PFSK-1 (cell line): ENCODE results near the gene XAF1.

Experiments
- FOXP2 ChIP-seq: optimal IDR thresholded peaks from 2 replicates; pipeline ENCODE3; 2011; ENCODE audit warnings: borderline replicate concordance, control low read depth, inconsistent platforms; ENCODE audit not compliant: insufficient read depth; ENCODE audit errors: extremely low read length, extremely low read depth
- POLR2AphosphoS5 ChIP-seq: IDR thresholded peaks from 2 replicates; pipeline ENCODE4 v1.6.1; 2012; ENCODE audit warnings: low read depth, mild to moderate bottlenecking, control low read depth, low read length, moderate library complexity
- SIN3A ChIP-seq: IDR thresholded peaks from 2 replicates; pipeline ENCODE4 v1.6.1; 2012; ENCODE audit warnings: mild to moderate bottlenecking, low read length, moderate library complexity, borderline replicate concordance; ENCODE audit not compliant: insufficient read depth
- TAF1 ChIP-seq: IDR thresholded peaks from 2 replicates; pipeline ENCODE4 v1.6.1; 2012; ENCODE audit warnings: low read length, control low read depth, borderline replicate concordance; ENCODE audit not compliant: insufficient read depth
- TF ChIP-seq, protein P1 (sequence below), 2 experiments: IDR thresholded peaks; 2 replicates each; pipeline versions ENCODE4 v1.6.1 to v1.8.0; 2011 to 2012; ENCODE audit warnings: low read depth in 2 of 2, low read length in 2 of 2, control low read depth in 1 of 2, inconsistent platforms in 1 of 2, mild to moderate bottlenecking in 1 of 2, moderate library complexity in 1 of 2; ENCODE audit not compliant: insufficient read depth in 1 of 2

XAF1 gene

DNA sequence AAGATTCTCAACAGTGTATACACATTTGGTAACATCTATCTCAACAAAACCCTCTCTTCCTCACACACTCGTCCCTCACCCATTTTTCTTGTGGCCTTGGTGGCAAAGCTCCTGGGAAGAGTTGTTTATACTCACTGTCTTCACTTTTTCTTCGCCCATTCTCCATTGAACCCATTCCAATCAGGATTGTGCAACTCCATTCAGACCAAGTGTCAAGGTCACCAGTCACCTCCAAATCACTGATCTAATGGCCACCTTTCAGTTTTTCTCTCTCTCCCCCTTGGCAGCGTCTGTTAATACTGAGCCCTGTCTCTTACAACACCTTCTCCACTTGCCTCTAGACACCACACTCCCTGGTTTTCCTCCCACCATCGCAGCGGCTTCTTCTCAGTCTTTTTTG, 34.1 kb upstream of the XAF1 start:
- TF ChIP-seq, protein P1, sequence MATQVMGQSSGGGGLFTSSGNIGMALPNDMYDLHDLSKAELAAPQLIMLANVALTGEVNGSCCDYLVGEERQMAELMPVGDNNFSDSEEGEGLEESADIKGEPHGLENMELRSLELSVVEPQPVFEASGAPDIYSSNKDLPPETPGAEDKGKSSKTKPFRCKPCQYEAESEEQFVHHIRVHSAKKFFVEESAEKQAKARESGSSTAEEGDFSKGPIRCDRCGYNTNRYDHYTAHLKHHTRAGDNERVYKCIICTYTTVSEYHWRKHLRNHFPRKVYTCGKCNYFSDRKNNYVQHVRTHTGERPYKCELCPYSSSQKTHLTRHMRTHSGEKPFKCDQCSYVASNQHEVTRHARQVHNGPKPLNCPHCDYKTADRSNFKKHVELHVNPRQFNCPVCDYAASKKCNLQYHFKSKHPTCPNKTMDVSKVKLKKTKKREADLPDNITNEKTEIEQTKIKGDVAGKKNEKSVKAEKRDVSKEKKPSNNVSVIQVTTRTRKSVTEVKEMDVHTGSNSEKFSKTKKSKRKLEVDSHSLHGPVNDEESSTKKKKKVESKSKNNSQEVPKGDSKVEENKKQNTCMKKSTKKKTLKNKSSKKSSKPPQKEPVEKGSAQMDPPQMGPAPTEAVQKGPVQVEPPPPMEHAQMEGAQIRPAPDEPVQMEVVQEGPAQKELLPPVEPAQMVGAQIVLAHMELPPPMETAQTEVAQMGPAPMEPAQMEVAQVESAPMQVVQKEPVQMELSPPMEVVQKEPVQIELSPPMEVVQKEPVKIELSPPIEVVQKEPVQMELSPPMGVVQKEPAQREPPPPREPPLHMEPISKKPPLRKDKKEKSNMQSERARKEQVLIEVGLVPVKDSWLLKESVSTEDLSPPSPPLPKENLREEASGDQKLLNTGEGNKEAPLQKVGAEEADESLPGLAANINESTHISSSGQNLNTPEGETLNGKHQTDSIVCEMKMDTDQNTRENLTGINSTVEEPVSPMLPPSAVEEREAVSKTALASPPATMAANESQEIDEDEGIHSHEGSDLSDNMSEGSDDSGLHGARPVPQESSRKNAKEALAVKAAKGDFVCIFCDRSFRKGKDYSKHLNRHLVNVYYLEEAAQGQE (IDR thresholded peaks at IDR 0.05; ENCODE audit: insufficient read depth in 1 of 2, low read depth in 2 of 2, low read length in 2 of 2): no peak
- TF ChIP-seq POLR2AphosphoS5 (no peak), SIN3A (no peak), FOXP2 (no peak), TAF1 (no peak)

DNA sequence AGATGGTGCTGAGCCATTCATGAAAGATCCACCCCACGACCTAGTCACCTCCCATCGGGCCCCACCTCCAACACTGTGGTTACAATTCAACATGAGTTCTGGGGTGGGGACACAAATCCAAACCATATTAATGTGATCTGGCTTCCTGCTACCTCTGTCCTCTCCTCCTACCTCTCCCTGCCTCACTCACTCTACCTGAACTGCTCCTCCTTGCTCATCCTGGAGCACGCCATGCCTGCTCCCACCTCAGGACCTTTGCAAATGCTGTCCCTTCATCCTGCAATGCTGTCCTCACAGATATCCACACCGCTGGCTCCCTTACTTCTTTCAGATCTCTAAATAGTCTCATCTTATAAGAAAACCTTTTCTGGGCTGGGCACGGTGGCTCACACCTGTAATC, 31.8 kb upstream of the XAF1 start:
- TF ChIP-seq, protein P1 (IDR thresholded peaks at IDR 0.05; ENCODE audit: insufficient read depth in 1 of 2, low read depth in 2 of 2, low read length in 2 of 2): no peak
- TF ChIP-seq FOXP2 (no peak), POLR2AphosphoS5 (no peak), TAF1 (no peak), SIN3A (no peak)

DNA sequence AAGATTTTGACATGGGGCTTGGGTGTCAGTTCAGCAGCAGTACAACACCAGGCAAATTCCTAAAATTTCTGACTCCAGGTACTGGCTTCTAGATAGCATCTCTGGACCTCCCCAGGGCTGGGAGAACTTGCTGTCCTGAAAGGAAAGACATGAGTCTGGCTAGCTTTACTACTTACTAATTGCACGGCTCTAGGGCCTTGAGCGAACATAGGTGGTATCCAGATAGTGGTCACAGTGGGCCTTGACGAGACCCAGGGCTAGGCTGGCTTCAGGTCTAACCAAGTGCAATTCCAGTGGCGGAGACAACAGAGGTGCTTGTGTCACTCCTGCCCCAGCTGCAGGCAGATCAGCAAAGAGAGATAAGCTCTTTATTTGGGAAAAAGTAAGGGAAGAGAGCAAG, 26.3 kb upstream of the XAF1 start:
- no peak for TF ChIP-seq FOXP2
- TF ChIP-seq SIN3A: no peak
- TF ChIP-seq, protein P1 (IDR thresholded peaks at IDR 0.05; ENCODE audit: insufficient read depth in 1 of 2, low read depth in 2 of 2, low read length in 2 of 2): no peak
- no peak for TF ChIP-seq TAF1
- no peak for TF ChIP-seq POLR2AphosphoS5

DNA sequence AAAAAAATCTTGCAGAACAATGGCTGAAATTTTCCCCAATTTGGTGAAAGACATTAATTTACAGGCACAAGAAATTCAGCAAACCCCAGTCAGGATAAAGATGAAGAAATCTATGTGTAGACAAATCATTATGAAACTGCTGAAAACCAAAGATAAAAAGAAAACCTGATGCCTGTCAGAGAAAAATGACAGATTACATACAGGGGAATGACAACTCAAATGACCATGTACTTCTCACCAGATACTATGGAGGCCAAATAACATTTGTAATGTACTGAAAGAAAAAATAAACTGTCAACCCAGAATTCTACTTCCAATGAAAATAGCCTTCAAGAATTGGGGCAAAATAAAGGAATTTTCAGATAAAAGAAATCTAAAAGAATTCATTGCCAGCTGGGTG, 7.2 kb upstream of the XAF1 start:
- TF ChIP-seq POLR2AphosphoS5: no peak
- no peak for TF ChIP-seq FOXP2
- TF ChIP-seq, protein P1 (IDR thresholded peaks at IDR 0.05; ENCODE audit: insufficient read depth in 1 of 2, low read depth in 2 of 2, low read length in 2 of 2): no peak
- TF ChIP-seq SIN3A: no peak
- TF ChIP-seq TAF1: no peak

DNA sequence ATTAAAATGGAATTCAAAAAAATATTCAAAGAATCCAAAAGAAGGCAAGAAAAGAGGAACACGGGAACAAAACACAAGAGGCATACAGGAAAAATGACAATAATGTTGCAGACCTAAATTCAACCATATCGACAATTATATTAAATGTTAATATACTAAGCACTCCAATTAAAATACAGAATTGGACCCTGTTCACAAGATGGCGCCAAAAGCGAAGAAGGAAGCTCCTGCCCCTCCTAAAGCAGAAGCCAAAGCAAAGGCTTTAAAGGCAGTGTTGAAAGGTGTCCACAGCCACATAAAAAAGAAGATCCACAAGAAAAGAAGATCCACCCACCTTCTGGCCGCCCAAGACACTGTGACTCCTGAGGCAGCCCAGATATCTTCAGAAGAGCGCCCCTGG, 6.3 kb upstream of the XAF1 start:
- TF ChIP-seq, protein P1 (IDR thresholded peaks at IDR 0.05; ENCODE audit: insufficient read depth in 1 of 2, low read depth in 2 of 2, low read length in 2 of 2): no peak
- TF ChIP-seq SIN3A (no peak), POLR2AphosphoS5 (no peak), TAF1 (no peak), FOXP2 (no peak)
